Stimulated activated CD4-positive, alpha-beta T cell treated with anti-CD3 and anti-CD28 coated beads, Interleukin-1b, Interleukin-23, amount 100 ng/mL, for 1 hour (primary cell): ENCODE data around the gene TMEM86A.
"Not testable (repeated sequence)": the region's sequence is repeated elsewhere in the genome, so short reads cannot be mapped to it uniquely, and the experiment has no call there.

Source experiments
- DNase-seq, 2 donors: peaks; one replicate each; pipeline ENCODE4 v3.0.0-alpha.2; 2020; ENCODE audit warnings: low read depth in 2 of 2

TMEM86A gene, protein sequence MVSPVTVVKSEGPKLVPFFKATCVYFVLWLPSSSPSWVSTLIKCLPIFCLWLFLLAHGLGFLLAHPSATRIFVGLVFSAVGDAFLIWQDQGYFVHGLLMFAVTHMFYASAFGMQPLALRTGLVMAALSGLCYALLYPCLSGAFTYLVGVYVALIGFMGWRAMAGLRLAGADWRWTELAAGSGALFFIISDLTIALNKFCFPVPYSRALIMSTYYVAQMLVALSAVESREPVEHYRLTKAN

DNA sequence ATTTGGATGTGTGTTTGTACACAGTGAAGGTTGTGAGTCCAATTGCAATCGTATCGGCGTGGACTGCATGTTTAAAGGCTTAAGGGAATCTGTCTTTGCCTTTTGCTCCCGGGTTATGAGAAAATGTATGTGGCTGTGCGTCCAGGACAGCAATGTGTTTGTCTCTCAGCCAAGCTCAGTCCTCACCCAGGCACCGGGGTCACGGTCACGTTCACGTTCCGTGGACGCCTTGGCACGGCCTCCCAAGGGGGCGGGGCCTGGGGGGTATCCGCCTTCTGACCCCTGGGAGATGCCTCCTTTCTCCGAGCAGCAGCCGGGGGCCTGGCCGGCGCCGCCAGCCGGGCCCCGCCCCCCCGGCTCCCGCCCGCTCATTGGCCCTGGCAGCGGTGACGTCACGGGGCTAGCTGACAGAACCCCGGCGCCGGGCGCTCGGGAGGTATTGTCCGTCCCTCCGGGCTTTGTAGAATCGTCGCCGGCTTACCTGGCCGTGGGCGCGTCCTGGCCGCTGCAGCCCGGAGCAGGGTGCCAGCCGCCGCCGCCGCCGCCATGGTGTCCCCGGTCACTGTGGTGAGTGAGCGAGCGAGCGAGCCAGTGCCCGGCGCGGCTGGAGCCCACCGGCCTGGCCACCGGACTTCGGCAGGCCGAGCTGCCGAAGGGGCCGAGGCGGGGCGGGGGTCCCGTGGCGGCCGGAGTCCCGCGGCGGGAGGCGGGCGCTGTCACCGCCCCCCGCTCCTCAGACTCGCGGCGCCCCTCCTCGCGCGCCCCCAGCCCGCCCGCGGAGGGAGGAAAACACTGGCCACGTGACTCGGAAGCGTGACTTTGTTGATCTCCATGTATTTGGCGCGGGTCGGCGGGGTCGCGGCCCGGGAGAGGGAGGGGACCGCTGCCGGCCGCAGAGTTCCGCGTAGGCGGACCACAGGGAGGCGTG is at the start of gene TMEM86A:
TMEM86A (plus strand) TSS at position 439 of the 928 bp plus-strand sequence; CDS start at position 547, 108 bp downstream.
- DNase-seq = peak; percentile 79 to 81

DNA sequence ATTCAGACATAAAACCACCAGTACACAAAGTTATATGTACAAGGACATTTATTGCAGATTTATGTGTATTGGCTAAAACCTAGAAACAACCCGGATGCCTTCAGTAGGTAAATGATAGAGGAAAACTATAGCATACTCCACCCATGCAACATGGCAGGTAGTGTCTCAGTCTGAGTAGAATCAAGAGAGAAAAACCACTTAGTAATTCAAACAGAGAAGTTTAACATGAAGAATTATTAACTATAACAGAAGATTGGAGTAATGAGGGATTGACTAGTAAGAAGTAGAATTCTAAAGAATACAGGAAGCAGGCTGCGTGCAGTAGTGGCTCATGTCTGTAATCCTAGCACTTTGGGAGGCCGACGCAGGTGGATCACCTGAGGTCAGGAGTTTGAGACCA is 48.2 kb upstream of the TMEM86A start:
- DNase-seq = no peak

DNA sequence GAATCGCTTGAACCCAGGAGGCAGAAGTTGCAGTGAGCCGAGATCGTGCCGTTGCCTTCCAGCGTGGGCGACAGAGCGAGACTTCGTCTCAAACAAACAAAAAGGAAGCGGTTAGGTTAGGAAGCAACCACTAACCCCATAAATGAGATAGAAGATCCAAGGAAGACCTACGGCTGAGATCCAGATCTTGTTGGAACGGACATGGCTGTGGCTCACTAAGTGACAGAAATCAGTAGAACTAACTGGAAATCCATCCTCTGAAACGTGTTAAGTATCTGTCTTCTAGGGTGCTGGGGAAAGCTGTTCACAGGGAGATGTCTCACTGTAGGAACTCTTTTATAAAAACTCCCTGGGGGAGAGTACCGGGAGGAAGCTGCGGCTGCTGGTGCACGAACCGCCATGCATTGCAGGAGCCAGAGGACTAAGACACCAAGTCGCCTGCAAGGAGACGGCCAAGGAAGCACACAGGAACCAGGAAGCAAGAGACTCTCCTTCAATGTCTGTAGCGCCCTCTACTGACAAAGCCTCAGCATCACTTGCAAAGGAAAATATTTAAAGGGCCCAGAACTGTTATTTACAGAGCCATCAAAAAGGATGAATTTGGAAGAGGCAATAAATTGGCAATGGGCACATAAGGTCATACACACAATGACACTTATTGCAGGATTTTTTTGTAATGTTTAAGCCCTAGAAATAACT is 47.6 kb upstream of the TMEM86A start:
- DNase-seq = peak in 1 of 2 donors; percentile 7

DNA sequence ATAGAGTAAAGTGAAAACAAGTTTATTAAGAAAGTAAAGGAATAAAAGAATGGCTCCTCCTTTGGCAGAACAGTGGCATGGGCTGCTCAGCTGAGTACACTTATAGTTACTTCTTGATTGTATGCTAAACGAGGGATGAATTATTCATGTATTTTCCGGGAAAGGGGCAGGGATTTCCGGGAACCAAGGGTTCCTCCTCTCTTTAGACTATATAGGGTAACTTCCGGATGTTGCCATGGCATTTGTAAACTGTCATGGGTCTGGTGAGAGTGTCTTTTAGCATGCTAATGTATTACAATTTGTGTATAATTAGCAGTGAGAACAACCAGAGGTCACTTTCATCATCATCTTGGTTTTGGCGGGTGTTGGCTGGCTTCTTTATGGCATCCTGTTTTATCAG is 40.9 kb upstream of the TMEM86A start:
- no peak for DNase-seq

DNA sequence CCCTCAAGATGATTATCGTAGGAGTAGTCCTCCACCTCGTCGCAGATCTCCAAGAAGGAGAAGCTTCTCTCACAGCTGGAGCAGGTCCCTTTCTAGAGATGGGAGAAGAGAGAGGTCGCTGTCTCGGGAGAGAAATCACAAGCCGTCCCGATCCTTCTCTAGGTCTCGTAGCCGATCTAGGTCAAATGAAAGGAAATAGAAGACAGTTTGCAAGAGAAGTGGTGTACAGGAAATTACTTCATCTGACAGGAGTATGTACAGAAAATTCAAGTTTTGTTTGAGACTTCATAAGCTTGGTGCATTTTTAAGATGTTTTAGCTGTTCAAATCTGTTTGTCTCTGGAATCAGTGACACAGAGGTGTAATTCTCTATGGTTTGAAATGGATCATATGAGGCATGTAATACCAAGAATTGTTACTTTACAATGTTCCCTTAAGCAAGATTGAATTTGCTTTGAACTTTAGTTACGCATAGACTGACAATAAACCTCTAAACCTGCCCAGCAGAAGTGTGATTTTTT is 33.2 kb upstream of the TMEM86A start:
- not testable (repeated sequence) for DNase-seq

DNA sequence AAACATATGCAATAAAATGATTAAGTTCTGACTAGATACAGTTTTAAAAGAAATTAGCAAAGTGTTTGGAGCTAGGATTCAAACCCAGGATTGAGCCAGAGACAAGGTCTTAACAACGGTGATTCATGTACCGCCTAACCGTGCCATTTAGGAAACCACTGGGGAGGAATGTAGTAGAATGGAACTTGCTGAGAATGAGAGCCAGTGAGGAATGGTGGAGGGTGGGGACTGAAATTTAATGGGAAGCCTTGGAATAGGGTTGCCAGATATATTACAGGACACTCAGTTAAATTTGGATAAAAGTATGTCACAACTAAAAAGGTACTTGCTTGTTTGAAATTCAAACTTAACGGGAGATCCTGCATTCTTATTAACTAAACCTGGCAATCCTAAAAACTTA is 30.4 kb upstream of the TMEM86A start:
- DNase-seq = no peak

DNA sequence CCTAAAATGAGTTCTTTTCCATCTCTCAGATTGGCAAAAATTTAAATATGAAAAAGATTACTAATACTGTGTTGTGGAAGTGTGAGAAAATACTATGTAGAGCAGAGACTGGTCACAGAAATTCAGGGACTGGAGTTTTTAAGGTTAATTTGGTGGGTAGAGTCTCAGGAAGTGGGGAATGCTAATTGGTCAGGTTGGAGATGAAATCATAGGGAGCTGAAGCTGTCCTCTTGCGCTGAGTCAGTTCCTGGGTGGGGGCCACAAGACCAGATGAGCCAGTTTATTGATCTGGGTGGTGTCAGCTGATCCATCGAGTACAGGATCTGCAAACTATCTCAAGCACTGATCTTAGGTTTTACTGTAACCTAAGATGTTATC is 29.4 kb upstream of the TMEM86A start:
- DNase-seq = no peak

DNA sequence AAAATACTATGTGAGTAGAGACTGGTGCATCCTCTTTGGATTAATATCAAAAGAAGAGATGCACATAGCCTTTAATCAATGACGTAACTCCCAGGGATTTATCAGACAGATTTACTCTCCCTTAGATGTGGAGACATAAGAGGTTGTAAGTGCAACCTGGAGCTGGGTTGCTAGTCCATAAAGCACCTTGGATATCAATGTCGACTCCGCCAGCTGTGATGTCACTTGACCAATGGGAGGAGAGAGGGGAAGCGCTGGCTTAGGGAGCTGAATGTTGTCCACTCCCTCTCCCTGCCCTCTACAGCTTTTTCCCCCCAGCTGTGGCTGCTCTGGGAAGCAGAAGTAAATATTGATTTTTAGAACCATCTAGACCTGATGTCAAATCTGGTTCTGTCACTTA is 28.9 kb upstream of the TMEM86A start:
- no peak for DNase-seq

DNA sequence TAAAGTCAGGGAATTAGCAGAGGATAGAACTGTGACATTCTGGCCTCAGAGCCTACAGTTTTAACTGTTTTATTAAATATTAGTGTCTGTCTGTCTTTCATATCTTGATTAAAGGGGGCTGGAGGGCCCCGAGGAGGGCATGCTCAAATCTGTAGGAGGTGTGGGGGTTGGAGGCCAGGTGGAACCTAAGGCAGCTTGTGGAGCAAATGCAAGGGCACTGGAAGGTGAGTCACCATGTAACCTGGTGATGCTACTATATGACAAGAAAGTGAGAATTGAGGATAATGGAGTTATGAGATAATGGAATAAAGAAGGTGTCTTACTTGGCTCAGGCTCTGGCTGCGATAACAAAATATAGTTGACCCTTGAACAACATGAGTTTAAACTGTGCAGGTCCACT is 27.3 kb upstream of the TMEM86A start:
- DNase-seq = no peak

DNA sequence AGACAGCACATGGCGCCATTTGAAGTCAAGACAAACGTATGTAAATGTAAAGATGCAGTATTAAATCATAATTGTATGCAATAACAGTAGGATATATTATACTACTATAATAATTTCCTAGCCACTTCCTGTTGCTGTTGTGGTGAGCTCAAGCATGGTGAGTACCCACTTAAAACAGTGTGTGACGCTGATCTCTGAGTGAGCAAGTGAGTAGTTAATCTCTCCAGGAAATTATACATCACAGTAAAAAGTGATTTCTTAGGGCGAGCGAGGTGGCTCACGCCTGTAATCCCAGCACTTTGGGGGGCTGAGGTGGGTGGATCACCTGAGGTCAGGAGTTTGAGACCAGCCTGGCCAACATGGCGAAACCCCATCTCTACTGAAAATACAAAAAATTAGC is 26.4 kb upstream of the TMEM86A start:
- DNase-seq = not testable (repeated sequence)

DNA sequence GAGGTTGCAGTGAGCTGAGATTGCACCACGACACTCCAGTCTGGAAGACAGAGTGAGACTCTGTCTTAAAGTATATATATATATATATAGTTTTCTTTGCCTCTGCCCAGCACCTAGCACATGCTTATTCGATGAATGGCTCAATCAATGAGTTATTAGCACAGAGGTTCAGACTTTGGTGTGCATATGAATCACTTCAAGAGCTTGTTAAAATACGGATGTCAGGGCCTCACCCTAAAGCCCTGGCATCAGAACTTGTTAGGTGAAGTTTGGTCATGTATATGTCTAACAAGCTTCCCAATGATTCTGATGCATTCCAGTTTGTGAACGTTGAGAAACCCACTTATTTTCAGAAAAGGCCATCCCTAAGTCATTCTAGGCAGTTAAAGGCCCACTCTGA is 21.8 kb upstream of the TMEM86A start:
- DNase-seq = no peak

DNA sequence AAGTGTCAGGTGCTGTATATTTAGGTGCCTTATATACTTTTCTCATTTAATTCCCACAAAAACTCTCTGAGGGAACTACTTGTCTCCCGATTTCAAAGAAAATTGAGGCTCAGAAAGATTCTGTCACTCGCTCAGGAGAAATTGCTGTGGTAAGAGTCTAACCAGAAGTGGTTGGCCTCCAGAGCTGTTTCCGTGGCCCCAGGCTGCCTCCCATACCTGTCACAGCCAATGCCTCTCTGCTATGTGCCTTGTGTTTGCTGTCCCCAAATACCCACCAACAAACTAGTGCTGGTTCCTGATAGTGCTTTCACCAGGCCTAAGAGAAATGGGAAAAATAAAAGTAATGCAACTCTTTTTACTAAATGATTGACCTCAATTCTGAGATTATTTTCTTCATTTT is 21.0 kb upstream of the TMEM86A start:
- no peak for DNase-seq

DNA sequence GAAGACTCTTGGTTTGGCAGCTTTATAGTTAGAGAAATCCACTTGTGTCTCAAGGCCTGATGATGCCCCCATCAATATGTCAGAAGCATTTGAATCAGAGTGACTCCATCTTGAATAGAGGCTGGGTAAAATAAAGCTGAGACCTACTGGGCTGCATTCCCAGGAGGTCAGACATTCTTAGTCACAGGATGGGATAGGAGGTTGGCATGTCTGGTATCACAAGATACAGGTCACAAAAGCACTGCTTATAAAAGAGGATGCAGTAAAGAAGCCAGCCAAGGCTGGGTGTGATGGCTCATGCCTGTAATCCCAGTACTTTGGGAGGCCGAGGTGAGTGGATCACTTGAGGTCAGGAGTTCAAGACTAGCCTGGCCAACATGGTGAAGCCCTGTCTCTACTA is 16.6 kb upstream of the TMEM86A start:
- DNase-seq = not testable (repeated sequence)

DNA sequence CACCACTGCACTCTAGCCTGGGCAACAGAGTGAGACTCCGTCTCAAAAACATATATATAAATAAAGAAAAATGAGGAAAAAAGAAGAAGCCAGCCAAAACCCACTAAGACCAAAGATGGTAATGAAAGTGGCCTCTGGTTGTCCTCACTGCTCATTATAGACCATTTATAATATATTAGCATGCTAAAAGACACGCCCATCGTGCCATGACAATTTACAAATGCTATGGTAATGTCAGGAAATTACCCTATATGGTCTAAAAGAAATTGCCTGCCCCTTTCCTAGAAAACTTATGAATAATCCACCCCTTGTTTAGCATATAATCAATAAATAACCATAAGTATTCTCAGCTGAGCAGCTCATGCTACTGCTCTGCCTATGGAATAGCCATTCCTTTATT is 16.1 kb upstream of the TMEM86A start:
- no peak for DNase-seq

DNA sequence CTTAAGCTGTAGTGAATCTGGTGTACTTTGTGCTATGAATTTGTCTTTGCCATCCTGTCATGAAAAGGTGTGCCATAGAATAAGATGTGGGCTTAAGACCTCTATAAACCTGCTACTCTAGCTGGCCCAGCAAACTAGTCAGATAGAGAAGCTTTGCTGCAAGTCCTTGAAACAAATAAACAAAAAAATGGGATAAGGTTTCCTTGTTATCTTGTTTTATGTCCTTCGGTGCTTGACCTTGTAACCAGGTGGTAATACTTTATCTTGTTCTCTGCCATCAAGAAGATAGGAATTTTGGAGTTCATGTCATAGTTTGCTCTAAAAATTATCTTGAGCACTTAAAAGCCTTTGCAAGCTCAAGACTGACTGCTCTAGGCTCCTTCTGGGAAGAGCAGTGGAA is 14.3 kb upstream of the TMEM86A start:
- no peak for DNase-seq

DNA sequence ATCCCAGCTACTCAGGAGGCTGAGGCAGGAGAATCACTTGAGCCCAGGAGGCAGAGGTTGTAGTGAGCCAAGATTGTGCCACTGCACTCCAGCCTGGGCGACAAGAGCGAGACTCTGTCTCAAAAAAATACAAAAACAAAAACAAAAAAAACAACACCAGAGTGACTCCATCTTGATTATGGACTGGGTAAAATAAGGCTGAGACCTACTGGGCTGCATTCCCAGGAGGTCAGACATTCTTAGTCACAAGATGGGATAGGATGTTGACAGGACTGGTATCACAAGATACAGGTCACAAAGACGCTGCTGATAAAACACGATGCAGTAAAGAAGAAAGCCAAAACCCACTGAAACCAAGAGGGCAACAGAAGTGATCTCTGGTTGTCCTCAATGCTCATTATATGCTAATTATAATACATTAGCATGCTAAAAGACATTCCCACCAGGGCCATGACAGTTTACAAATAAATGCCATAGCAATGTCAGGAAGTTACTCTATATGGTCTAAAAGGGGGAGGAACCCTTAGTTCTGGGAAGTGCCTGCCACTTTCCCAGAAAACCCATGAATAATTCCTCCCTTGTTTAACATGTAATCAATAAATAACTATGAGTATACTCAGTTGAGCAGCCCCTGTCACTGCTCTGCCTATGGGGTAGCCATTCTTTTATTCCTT is 7.0 kb upstream of the TMEM86A start:
- not testable (repeated sequence) for DNase-seq

DNA sequence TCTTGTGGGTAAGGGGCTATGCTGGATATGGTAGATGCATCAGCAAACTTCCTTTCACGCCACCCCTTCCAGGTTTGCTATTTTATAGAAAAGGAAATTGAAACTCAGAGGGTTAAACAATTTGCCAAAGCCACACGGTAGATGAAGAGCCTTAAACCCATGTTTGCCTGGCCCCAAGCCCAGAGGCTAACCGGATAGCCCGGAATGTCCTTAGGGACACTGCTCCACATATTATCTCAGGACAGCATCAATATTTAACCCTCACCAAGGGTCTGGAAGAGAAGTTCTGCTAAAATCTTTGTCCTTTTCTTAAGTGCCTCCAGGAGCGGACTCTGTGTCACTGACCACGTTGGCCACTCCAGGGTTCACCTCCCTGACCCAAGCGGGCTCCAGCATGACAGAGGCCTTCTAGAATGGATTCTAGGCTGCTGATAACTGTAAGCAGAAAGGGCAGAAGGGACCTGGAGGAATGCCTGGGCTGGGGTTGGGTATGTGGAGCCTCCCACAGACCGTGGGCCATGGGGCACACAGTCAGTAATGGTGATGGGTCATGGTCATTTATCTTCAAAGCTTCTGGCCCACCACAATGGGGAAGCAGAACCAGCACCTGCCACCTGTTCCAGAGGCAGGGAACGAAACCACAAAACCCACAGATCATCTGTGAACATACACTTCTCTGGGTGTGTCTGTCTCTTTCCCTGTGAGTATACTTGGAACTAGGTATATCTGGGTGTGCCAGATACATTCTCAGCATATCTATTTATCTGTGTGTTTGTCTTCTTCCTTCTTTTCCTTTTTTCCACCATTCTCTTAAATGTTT is 5.4 kb upstream of the TMEM86A start:
- DNase-seq = no peak

DNA sequence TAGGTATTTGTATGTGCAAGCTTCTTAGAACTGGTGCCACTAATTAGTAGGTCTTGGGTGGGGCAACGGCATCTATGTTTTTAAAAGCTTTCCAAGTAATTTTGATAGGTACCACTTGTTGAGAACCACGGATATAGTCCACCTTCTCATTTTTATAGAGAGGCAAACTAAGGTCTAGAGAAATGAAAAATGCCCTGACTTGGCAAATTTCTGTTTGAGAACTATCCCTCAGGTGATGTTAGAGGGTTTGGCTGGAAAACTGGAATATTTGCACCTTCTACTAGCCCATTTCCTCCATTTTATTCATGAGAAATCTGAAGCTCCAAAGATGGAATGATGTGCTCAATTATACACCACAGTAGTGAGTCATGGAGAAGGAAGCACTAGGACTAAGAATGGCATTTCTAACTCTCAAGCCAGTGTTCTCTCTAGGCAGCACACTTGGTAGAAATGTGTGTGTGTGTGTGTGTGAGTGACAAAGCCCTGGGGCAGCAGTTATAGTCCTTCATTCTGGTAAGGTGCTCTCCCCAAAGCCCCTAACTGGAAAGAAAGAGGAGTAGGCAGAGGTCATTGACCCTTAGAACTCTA is 1.8 kb upstream of the TMEM86A start:
- no peak for DNase-seq

DNA sequence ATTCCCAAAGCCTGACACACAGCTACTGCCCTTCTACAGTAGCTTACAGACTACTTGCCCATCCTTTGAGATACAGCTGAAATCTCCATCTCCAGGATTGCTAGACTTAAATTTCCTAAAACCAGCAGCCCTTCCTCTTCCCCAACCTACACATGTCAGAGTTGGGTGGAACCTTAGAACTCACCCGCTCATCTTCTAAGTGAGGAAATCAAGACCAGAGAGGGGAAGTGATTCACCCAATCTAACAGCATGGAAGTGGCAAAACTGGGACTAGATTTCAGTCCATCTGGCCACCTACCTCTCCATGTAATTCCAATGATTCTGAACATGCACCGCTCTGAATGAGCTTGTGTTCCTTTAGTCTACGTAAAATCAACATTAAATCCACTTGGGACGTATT is 1.0 kb upstream of the TMEM86A start:
- DNase-seq = no peak

DNA sequence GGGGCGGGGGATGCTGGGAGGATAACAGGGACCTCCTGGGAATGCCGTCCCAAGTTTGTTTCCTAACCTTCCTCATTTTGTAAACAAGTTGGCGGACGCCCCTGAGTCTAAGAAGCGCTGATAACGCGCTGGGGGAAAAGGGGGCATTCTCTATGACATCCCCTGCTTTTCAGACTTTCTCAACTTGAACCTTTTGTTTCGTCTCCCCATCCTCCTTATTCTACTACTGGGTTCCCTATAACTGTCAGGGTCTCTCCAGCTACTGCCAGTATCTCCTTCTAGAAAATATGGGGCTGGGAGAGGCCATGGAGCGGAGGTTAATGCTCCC is 654 bp downstream of the TMEM86A start:
- DNase-seq = no peak

DNA sequence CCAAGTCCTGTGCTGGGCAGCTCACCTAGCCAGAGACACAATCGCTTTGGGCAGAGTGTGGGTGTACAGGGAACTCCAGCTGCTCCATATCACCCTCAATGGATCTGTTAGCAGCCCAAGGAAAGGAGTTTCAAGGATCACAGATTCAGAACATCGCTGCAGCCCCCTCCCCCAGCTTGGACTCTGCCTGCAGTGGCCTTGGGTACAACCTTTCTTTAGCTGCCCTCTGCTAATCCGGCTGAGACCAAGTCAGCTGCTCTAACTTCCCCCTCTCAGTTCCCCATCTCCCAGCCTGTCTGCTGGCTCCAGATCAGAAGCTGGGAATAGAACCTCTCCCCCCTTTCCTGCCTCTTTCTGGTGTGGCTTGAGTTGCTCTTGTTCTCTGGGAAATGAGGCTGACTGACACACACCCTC is 1.3 kb downstream of the TMEM86A start:
- DNase-seq = no peak
